Uterus (tissue), 2 donors: ENCODE results near the gene PPP2R1B.

Experiments used
- CTCF ChIP-seq, 4 experiments: fragments of 200-600 bp in 2 of 4; fragments of 450-650 bp in 2 of 4; sonication (generic) in 2 of 4; IDR thresholded peaks; one replicate each; pipeline ENCODE4 v1.5.1; 2016 to 2019; ENCODE audit warnings: antibody characterized with exemption in 4 of 4, mild to moderate bottlenecking in 2 of 4, moderate library complexity in 1 of 4
- POLR2A ChIP-seq, 2 donors: fragments of 450-650 bp; IDR thresholded peaks; one replicate each; pipeline ENCODE4 v1.6.1; 2016; ENCODE audit warnings: antibody characterized with exemption in 2 of 2, mild to moderate bottlenecking in 1 of 2, moderate library complexity in 1 of 2

DNA sequence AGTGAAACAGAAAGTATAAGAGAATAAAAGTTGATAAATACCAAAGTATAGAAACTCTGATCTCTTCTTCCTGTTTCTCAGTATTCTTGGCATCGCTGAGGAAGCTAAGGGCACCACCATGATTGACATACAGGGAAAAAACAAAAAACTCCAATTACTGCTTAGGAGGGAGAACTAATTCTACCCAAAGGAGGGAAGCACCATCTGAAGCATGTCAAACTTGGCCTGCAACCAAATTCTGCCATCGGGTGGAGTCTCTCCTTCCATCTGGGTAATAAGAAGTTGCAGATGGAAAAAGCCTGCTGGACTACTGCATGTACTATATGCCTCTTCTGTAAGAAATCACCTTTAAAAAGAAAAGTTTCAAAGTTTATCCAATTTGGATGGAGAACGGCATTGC lies 30.5 kb upstream of the PPP2R1B start:
- TF ChIP-seq CTCF (IDR thresholded peaks at IDR 0.05) (no peak), POLR2A (IDR thresholded peaks at IDR 0.05) (no peak)
